Fibroblast of lung (primary cell): ENCODE measurements around the gene ISG20.

ENCODE experiments used
- CTCF ChIP-seq, 2 donors: IDR thresholded peaks in 1 of 2; conservative IDR thresholded peaks in 1 of 2; 1 replicate in 1 of 2; 2 replicates in 1 of 2; pipeline ENCODE4 v1.5.1; 2011 to 2012; ENCODE audit warnings: low read length in 2 of 2, control low read depth in 1 of 2, inconsistent platforms in 1 of 2, low read depth in 1 of 2, mild to moderate bottlenecking in 1 of 2
- EZH2 ChIP-seq: IDR thresholded peaks from 2 replicates; pipeline ENCODE4 v1.5.1; 2012; ENCODE audit warnings: low read length, control low read depth, mild to moderate bottlenecking; ENCODE audit errors: missing control alignments

DNA sequence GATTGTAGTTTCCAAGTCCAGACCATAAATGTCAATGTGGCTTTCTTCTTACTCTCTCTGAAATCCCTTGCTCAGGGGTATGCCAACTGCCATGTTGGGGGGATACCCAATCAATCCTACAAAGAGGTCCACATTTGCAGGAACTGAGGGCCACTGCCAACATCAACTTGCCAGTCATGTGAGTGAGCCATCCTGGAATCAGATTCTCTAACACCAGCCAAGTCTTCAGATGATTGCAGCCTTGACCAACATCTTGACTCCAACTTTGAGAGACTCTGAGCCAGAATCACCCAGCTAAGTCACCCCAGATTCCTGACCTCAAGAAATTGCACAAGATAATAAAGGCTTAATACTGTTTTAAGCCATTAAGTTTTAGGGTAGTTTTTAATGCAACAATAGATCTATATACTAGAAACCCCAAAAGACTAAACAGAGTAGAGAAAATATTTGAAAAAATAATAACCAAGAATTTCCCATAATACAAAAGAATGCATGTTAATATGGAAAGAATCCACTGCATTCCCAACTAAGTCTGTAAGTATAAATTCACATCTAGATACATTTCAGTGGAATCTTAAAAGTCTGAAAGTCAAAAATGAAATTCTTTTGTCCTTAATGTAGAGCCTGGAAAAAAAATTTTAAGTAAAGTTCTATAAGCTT, 22.4 kb downstream of the ISG20 start:
- TF ChIP-seq EZH2 (no peak), CTCF (conservative IDR thresholded peaks at IDR 0.05 in 1 of 2, IDR thresholded peaks at IDR 0.05 in 1 of 2; ENCODE audit: low read depth in 1 of 2, low read length in 2 of 2) (no peak)
